ENCODE results near the gene ADCYAP1R1. TPM values are rescaled to one million over a fixed set of nuclear protein-coding genes. Genes with fewer than 3 reads are reported as not detected.

The ADCYAP1R1 gene
- total RNA-seq, 1 experiment from 2014 or later: 0.12 TPM

DNA sequence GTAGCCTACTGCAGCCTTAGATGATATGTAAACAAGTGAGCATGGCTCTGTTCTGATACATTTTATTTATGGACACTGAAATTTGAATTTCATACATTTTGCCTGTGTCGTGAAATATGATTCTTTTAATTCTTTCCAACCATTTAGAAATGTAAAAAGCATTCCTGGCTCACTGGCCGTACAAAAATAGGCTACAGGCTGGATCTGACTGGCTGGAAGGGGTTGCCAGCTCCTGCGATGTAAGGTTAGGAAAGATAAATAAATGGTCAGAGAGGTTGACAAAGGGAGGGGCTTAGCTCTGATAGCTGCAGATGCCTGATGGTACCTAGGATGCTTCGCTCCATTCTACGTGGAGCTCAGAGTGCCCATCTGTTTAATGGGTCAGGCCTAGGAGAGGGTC, 3.4 kb downstream of the ADCYAP1R1 start:
- Histone ChIP-seq H3K4me2 (ENCODE audit: low read length) (no peak overlapping the region), H3K27ac (ENCODE audit: low read depth, low read length) (no peak overlapping the region), H3K79me2 (ENCODE audit: insufficient read depth, low read length) (no peaks in the 10 kb centered on the region), H3K27me3 (ENCODE audit: insufficient read depth, low read length) (no peaks in the 10 kb centered on the region), H3K36me3 (ENCODE audit: control insufficient read depth in 1 of 2, insufficient read depth in 2 of 2, low read length in 2 of 2) (no peaks in the 10 kb centered on the region), H3K4me1 (ENCODE audit: control insufficient read depth in 1 of 2, insufficient read depth in 2 of 2, low read length in 2 of 2) (no peaks in the 10 kb centered on the region; a peak in 2 of 4 replicates), H3K9ac (ENCODE audit: low read length) (no peak overlapping the region), H2AFZ (ENCODE audit: low read depth, low read length, poor library complexity, severe bottlenecking) (no peak overlapping the region), H3K4me3 (replicated peaks in 1 of 2; ENCODE audit: low read depth in 1 of 2, low read length in 2 of 2) (no peak overlapping the region), H4K20me1 (ENCODE audit: insufficient read depth) (no peaks in the 10 kb centered on the region), H3K9me3 (ENCODE audit: control insufficient read depth in 1 of 2, insufficient read depth in 1 of 2, low read depth in 1 of 2, low read length in 2 of 2) (no peaks in the 10 kb centered on the region), H3K9me2 (ENCODE audit: insufficient read depth) (no peaks in the 10 kb centered on the region)
- ChIA-PET RAD21 (ENCODE audit: low non-redundant PET in 1 of 2, low total read pairs in 2 of 2, uncharacterized antibody in 2 of 2, unreplicated experiment in 2 of 2) (no interaction called here), POLR2A (no interaction called here), CTCF (interaction anchor here (4.8 kb wide), 1 partner anchor 67 kb away, joined by 21 read pairs; no protein-coding TSS in a partner anchor)
- TF ChIP-seq EZH2 (IDR thresholded peaks at IDR 0.05): no peak
- no peak for TF ChIP-seq ZNF274 (IDR thresholded peaks at IDR 0.05; ENCODE audit: low read depth, low read length)
- TF ChIP-seq, protein P1, sequence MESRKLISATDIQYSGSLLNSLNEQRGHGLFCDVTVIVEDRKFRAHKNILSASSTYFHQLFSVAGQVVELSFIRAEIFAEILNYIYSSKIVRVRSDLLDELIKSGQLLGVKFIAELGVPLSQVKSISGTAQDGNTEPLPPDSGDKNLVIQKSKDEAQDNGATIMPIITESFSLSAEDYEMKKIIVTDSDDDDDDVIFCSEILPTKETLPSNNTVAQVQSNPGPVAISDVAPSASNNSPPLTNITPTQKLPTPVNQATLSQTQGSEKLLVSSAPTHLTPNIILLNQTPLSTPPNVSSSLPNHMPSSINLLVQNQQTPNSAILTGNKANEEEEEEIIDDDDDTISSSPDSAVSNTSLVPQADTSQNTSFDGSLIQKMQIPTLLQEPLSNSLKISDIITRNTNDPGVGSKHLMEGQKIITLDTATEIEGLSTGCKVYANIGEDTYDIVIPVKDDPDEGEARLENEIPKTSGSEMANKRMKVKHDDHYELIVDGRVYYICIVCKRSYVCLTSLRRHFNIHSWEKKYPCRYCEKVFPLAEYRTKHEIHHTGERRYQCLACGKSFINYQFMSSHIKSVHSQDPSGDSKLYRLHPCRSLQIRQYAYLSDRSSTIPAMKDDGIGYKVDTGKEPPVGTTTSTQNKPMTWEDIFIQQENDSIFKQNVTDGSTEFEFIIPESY (IDR thresholded peaks at IDR 0.05; ENCODE audit: extremely low read depth, insufficient replicate concordance, low read length): no peak
- no peak for TF ChIP-seq EZH2phosphoT487 (IDR thresholded peaks at IDR 0.05; ENCODE audit: borderline replicate concordance)
- TF ChIP-seq POLR2A (IDR thresholded peaks at IDR 0.05; ENCODE audit: borderline replicate concordance, extremely low read depth, insufficient read depth, insufficient read length): no peak
- TF ChIP-seq ELF1 (IDR thresholded peaks at IDR 0.05; ENCODE audit: borderline replicate concordance, low read depth): no peak
- TF ChIP-seq JUND (IDR thresholded peaks at IDR 0.05): no peak
- TF ChIP-seq, protein P2, sequence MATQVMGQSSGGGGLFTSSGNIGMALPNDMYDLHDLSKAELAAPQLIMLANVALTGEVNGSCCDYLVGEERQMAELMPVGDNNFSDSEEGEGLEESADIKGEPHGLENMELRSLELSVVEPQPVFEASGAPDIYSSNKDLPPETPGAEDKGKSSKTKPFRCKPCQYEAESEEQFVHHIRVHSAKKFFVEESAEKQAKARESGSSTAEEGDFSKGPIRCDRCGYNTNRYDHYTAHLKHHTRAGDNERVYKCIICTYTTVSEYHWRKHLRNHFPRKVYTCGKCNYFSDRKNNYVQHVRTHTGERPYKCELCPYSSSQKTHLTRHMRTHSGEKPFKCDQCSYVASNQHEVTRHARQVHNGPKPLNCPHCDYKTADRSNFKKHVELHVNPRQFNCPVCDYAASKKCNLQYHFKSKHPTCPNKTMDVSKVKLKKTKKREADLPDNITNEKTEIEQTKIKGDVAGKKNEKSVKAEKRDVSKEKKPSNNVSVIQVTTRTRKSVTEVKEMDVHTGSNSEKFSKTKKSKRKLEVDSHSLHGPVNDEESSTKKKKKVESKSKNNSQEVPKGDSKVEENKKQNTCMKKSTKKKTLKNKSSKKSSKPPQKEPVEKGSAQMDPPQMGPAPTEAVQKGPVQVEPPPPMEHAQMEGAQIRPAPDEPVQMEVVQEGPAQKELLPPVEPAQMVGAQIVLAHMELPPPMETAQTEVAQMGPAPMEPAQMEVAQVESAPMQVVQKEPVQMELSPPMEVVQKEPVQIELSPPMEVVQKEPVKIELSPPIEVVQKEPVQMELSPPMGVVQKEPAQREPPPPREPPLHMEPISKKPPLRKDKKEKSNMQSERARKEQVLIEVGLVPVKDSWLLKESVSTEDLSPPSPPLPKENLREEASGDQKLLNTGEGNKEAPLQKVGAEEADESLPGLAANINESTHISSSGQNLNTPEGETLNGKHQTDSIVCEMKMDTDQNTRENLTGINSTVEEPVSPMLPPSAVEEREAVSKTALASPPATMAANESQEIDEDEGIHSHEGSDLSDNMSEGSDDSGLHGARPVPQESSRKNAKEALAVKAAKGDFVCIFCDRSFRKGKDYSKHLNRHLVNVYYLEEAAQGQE (IDR thresholded peaks at IDR 0.05; ENCODE audit: low read depth): no peak
- TF ChIP-seq YY1 (IDR thresholded peaks at IDR 0.05; ENCODE audit: extremely low read depth, insufficient replicate concordance, low read depth, low read length): no peak
- TF ChIP-seq CBX3 (IDR thresholded peaks at IDR 0.05; ENCODE audit: low read depth): no peak
- TF ChIP-seq, protein P3, sequence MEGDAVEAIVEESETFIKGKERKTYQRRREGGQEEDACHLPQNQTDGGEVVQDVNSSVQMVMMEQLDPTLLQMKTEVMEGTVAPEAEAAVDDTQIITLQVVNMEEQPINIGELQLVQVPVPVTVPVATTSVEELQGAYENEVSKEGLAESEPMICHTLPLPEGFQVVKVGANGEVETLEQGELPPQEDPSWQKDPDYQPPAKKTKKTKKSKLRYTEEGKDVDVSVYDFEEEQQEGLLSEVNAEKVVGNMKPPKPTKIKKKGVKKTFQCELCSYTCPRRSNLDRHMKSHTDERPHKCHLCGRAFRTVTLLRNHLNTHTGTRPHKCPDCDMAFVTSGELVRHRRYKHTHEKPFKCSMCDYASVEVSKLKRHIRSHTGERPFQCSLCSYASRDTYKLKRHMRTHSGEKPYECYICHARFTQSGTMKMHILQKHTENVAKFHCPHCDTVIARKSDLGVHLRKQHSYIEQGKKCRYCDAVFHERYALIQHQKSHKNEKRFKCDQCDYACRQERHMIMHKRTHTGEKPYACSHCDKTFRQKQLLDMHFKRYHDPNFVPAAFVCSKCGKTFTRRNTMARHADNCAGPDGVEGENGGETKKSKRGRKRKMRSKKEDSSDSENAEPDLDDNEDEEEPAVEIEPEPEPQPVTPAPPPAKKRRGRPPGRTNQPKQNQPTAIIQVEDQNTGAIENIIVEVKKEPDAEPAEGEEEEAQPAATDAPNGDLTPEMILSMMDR (IDR thresholded peaks at IDR 0.05 in 2 of 3, conservative IDR thresholded peaks at IDR 0.05 in 1 of 3; ENCODE audit: borderline replicate concordance in 1 of 3, insufficient read depth in 1 of 3, low read depth in 2 of 3, low read length in 2 of 3): no peak
- no peak for TF ChIP-seq SIN3A (IDR thresholded peaks at IDR 0.05; ENCODE audit: low read depth)
- TF ChIP-seq POLR2AphosphoS5 (IDR thresholded peaks at IDR 0.05; ENCODE audit: low read depth, low read length): no peak
- TF ChIP-seq, protein P4, sequence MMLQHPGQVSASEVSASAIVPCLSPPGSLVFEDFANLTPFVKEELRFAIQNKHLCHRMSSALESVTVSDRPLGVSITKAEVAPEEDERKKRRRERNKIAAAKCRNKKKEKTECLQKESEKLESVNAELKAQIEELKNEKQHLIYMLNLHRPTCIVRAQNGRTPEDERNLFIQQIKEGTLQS (IDR thresholded peaks at IDR 0.05): no peak
- TF ChIP-seq, protein P5, sequence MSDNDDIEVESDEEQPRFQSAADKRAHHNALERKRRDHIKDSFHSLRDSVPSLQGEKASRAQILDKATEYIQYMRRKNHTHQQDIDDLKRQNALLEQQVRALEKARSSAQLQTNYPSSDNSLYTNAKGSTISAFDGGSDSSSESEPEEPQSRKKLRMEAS (IDR thresholded peaks at IDR 0.05): no peak
- DNase-seq (ENCODE audit: low read depth, low spot score): no peak
- no TSS peak for BruUV-seq (replicated peaks)
- ATAC-seq: no peak
- intact Hi-C loops (cut with micrococcal nuclease): no loop called here

Data from HCT116 (cell line).